Activated CD4-positive, alpha-beta memory T cell treated with anti-CD3 and anti-CD28 coated beads for 36 hours (primary cell): ENCODE measurements around the gene RIPK4. TPM values are rescaled to one million over a fixed set of nuclear protein-coding genes. Genes with fewer than 3 reads are reported as not detected.
"Not testable (repeated sequence)": the region's sequence is repeated elsewhere in the genome, so short reads cannot be mapped to it uniquely, and the experiment has no call there.

Experiments used
- CTCF ChIA-PET: fragments of 350-600 bp; sonication (Branson Sonifier 250); formaldehyde crosslinking; loops from one replicate; lab custom pipeline; 2021; ENCODE audit warnings: antibody characterized with exemption, inconsistent platforms; lab: Charles Lee
- POLR2A ChIA-PET: fragments of 350-600 bp; sonication (Branson Sonifier 250); formaldehyde crosslinking; loops from one replicate; lab custom pipeline; 2021; ENCODE audit warnings: antibody characterized with exemption; lab: Charles Lee
- DNase-seq: peaks from one replicate; pipeline ENCODE4 v3.0.0-alpha.2; 2020
- H3K27ac Mint-ChIP-seq: one replicate; pipeline ENCODE4 v1.8.0; 2021; ENCODE audit warnings: mixed read lengths
- H3K27me3 Mint-ChIP-seq: one replicate; pipeline ENCODE4 v1.8.0; 2021; ENCODE audit warnings: mixed read lengths
- H3K36me3 Mint-ChIP-seq: one replicate; pipeline ENCODE4 v1.8.0; 2021; ENCODE audit warnings: mixed read lengths
- H3K4me1 Mint-ChIP-seq: one replicate; pipeline ENCODE4 v1.8.0; 2021; ENCODE audit warnings: low read depth, mixed read lengths
- H3K4me3 Mint-ChIP-seq: one replicate; pipeline ENCODE4 v1.8.0; 2021; ENCODE audit warnings: mild to moderate bottlenecking, mixed read lengths
- H3K9me3 Mint-ChIP-seq: one replicate; pipeline ENCODE4 v1.8.0; 2021; ENCODE audit warnings: mixed read lengths
- intact Hi-C: fragments of 100-400 bp; cut with micrococcal nuclease; formaldehyde crosslinking; loops from one replicate; pipeline ENCODE4 v1.15.1; 2023
- total RNA-seq, 2 experiments: library from RNA; stranded (reverse); gene quantifications; one replicate each; pipeline ENCODE4 v1.2.3, GENCODE V29; 2021

The RIPK4 gene
- total RNA-seq, 2 experiments from 2014 or later, result 0.10 to 0.24 TPM

DNA sequence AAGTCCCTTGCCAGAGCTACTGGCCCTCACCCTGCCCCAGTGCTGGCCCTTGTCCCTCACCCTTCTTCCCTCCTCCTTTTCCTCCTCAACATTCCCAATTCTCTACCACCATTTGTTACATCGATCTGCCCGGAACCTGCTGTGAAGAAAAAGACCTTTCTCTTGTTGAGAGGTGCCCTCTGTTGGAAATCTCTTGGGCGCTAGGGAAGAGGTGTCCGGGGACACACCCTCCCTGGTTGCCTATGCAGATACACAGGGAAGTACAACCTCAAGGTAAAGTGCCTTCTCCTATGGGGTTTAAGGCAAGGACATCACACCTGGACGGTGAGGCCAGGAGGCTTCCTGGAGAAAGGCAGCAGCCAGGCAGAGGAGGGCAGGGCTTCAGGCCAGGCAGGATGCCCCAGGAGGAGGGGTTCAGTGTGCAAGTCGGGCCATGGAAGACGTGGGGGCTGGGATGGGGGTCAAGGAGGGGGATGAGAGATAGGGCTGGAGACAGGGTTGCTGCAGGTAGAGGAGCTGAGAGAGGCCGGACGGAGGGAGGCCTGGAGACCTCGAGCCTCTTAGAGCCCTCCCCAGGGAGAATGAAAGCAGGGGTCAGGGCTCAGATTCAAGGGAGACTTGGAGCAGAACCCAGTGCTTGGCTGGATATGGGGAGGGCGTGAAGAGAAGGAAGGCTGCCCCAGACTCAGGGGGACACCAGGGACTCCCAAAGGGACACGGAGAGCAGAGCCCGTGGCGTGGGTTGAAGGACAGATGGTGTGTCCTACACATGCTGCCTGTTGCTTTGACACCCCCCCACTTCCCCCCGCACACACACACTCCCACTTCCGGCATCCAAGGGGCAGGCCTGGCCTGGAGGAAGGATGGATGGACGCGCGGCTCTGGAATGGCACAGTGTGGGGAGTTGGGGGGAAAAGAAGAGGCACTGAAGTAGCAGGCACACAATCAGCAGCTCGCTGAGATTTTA lies 44.5 kb downstream of the RIPK4 start:
- H3K27me3 Mint-ChIP-seq, result peaks cover 42% of the 10 kb centered on the region
- H3K4me1 Mint-ChIP-seq, result peaks cover 4% of the 10 kb centered on the region
- no peak overlapping the region for H3K4me3 Mint-ChIP-seq
- ChIA-PET CTCF (no interaction called here), POLR2A (no interaction called here)
- H3K36me3 Mint-ChIP-seq, result no peaks in the 10 kb centered on the region
- intact Hi-C loops, result no loop called here
- no peak for DNase-seq
- H3K9me3 Mint-ChIP-seq, result no peaks in the 10 kb centered on the region
- H3K27ac Mint-ChIP-seq, result no peak overlapping the region

DNA sequence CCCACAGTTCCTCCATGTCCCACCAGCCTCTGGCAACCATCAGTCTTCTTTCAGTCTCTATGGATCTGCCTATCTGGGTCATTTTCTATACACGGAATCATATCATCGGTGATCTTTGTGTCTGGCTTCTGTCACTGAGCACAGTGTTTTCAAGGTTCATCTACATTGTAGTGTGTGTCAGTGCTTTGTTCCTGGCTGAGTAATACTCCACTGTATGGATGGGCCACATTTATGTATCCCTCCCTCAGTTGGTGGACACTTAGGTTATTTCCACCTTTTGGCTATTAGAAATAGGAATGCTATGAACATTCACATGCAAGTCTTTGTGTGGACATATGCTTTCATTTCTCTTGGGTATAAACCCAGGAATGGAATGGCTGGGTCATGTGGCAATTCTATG lies 46.6 kb downstream of the RIPK4 start:
- intact Hi-C loops, result no loop called here
- Mint-ChIP-seq H3K4me3 (no peak overlapping the region), H3K4me1 (peaks cover under 1% of the 10 kb centered on the region), H3K27ac (no peak overlapping the region), H3K36me3 (no peaks in the 10 kb centered on the region), H3K27me3 (peaks cover 30% of the 10 kb centered on the region), H3K9me3 (no peaks in the 10 kb centered on the region)
- DNase-seq, result no peak
- ChIA-PET POLR2A (no interaction called here), CTCF (no interaction called here)

DNA sequence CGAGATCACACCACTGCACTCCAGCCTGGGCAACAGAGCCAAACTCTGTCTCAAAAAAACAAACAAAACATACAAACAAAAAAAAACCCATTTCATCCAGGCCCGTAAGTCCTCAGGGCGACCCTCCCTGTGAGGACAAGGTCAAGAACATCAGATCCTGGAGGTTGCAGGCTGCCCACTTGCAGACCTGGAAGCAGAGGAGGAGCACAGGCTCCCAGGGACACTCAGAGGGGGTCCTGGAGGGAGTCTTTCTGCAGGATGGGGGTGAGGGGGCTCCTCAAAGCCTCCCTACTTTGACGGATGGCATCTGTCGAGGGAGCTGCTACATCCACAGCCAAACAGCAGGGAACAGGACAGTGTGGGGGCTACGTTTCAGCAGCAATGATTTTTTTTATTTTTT lies 47.2 kb downstream of the RIPK4 start:
- ChIA-PET POLR2A (no interaction called here), CTCF (no interaction called here)
- intact Hi-C loops, result no loop called here
- Mint-ChIP-seq H3K4me1 (no peaks in the 10 kb centered on the region), H3K36me3 (no peaks in the 10 kb centered on the region), H3K9me3 (no peaks in the 10 kb centered on the region), H3K4me3 (no peak overlapping the region), H3K27me3 (peaks cover 35% of the 10 kb centered on the region), H3K27ac (no peak overlapping the region)
- DNase-seq, result no peak

DNA sequence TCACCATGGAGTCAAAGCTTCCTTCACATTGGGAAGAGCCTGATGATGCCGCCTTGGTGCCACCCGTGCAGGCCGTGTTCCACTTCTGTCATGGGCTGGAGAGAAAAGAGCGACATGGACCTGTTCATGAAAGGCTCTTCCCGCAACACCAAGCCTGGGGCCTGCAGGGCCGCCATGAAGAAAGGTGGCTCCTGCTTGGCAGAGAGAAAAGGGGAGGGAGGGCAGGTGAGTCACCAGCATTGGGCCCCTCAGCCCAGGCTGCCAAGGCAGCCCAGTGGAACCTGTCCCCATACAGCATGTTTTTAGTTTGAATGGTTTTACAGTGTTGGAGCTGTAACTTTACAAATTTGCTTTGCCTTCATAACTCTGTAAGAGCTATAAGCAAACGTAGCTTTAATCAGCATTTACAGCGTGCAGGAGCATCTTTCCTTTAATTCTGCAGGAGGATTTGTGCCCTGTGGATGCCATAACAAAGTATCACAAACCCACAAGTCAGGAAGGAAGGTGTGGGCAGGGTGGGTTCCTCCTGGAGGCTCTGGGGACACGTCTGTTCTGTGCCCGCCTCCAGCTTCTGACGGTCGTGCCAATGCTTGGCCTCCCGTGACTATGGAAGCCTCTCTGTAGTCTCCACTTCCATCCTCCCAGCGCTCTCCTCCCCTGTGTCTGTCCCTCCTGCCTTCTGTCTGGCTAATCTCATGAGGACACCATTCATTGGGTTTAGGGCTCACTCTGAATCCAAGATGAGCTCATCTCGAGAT lies 49.1 kb downstream of the RIPK4 start:
- ChIA-PET POLR2A (no interaction called here), CTCF (no interaction called here)
- Mint-ChIP-seq H3K36me3 (no peaks in the 10 kb centered on the region), H3K27ac (no peak overlapping the region), H3K27me3 (peaks cover 36% of the 10 kb centered on the region), H3K4me1 (no peaks in the 10 kb centered on the region), H3K4me3 (no peak overlapping the region), H3K9me3 (no peaks in the 10 kb centered on the region)
- intact Hi-C loops, result no loop called here
- no peak for DNase-seq

- CTCF ChIA-PET, result no interaction called here
- H3K36me3 Mint-ChIP-seq, result no peaks in the 10 kb centered on the region
- H3K4me3 Mint-ChIP-seq, result no peak overlapping the region
- no peak overlapping the region for H3K27ac Mint-ChIP-seq
- intact Hi-C loops, result no loop called here
- POLR2A ChIA-PET, result no interaction called here
- no peaks in the 10 kb centered on the region for H3K9me3 Mint-ChIP-seq
- DNase-seq, result no peak
- H3K4me1 Mint-ChIP-seq, result no peaks in the 10 kb centered on the region
- peaks cover 32% of the 10 kb centered on the region for H3K27me3 Mint-ChIP-seq
Measured at GRCh38 chr21:41716751-41717150, 50.1 kb downstream of the RIPK4 start.

GRCh38 chr21:41715649-41716281 lies 51.1 kb downstream of the RIPK4 start:
- H3K36me3 Mint-ChIP-seq, result no peaks in the 10 kb centered on the region
- H3K4me1 Mint-ChIP-seq, result no peaks in the 10 kb centered on the region
- POLR2A ChIA-PET, result no interaction called here
- no peak overlapping the region for H3K4me3 Mint-ChIP-seq
- H3K27ac Mint-ChIP-seq, result no peak overlapping the region
- intact Hi-C loops, result no loop called here
- CTCF ChIA-PET, result no interaction called here
- H3K27me3 Mint-ChIP-seq, result peaks cover 37% of the 10 kb centered on the region
- no peaks in the 10 kb centered on the region for H3K9me3 Mint-ChIP-seq
- no peak for DNase-seq

DNA sequence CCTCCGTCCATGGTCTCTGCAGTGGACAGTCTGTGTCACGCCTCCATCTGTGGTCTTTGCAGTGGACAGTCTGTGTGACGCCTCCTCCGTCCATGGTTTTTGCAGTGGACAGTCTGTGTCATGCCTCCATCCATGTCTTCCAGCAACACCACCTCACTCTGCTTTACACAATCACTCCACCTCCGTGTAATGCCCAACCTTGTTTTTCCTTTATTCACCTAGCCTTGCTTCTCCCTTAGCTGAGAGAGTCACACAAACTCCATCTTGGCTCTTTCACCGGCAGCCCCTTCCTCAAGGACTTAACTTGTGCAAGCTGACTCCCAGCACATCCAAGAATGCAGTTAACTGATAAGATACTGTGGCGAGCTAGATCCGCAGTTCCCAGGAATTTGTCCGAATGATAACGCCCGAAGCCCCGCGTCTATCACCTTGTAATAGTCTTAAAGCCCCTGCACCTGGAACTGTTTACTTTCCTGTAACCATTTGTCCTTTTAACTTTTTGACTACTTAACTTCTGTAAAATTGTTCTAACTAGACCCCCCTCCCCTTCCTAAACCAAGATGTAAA lies 52.5 kb downstream of the RIPK4 start:
- H3K27ac Mint-ChIP-seq, H3K4me3 Mint-ChIP-seq, CTCF ChIA-PET, H3K9me3 Mint-ChIP-seq, POLR2A ChIA-PET, H3K4me1 Mint-ChIP-seq, H3K36me3 Mint-ChIP-seq, intact Hi-C loops, DNase-seq: not testable (repeated sequence)
- peaks cover 34% of the 10 kb centered on the region for H3K27me3 Mint-ChIP-seq

DNA sequence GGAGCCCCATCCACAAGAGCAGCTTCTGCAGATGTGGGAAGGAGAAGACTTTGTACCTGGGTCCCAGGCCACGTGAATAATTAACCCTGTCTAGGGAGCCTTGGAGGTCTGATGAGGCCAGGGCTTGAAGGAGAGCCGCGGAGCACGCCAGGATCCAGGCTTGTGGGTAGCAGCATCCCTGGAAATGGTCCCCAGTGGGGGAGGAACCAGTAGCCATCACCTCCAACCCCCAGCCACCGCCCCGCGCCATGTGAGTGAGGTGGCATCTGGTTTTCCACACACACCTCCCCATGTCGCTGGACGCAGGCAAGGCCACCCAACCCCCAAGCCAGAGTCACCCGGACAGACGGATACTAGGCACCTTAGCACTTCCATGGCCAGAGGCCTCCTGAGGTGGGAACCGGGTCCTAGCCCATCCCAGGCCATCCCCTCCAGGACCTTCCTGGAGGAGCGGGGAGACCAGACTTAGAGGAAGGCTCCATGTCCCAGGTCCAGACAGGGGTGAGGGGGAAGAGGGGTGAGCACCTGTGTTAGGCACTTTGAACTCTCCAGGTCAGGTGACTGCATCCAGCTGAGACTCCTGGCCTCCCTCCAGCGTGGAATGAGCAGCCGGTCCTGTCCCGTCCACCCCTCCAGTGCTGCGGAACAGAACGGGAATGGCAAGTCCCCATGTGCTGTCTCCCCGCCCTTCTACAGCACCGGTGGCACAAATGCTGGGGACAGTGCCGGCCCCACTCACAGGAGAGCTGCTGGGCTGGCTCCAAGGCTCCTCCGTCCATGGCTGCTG lies 53.2 kb downstream of the RIPK4 start:
- H3K27me3 Mint-ChIP-seq, result peaks cover 40% of the 10 kb centered on the region
- H3K9me3 Mint-ChIP-seq, result no peaks in the 10 kb centered on the region
- H3K36me3 Mint-ChIP-seq, result no peaks in the 10 kb centered on the region
- intact Hi-C loops, result no loop called here
- H3K27ac Mint-ChIP-seq, result no peak overlapping the region
- H3K4me3 Mint-ChIP-seq, result no peak overlapping the region
- H3K4me1 Mint-ChIP-seq, result no peaks in the 10 kb centered on the region
- POLR2A ChIA-PET, result no interaction called here
- CTCF ChIA-PET, result no interaction called here
- DNase-seq, result no peak

DNA sequence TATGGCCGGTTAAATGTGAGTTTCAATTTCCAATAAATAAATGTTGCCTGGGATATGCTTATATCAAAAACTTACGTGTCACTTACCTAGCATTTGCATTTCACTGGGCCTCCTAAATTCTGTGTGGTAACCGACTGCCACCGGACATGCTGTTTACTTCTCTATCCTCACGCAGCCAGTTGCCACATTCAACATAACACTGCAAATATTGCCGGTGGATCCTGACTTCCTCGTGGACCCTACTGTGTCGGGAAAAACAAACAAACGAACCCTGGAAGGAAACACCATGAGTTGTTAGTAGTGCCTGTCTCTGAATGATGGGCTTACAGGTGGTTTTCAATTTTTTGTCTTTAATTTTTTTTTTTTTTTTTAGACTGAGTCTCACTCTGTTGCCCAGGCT lies 54.1 kb downstream of the RIPK4 start:
- peaks cover 43% of the 10 kb centered on the region for H3K27me3 Mint-ChIP-seq
- no peaks in the 10 kb centered on the region for H3K36me3 Mint-ChIP-seq
- no peaks in the 10 kb centered on the region for H3K4me1 Mint-ChIP-seq
- intact Hi-C loops, result no loop called here
- H3K27ac Mint-ChIP-seq, result no peak overlapping the region
- DNase-seq, result no peak
- ChIA-PET CTCF (no interaction called here), POLR2A (no interaction called here)
- no peaks in the 10 kb centered on the region for H3K9me3 Mint-ChIP-seq
- no peak overlapping the region for H3K4me3 Mint-ChIP-seq

GRCh38 chr21:41712201-41712600 lies 54.7 kb downstream of the RIPK4 start:
- Mint-ChIP-seq H3K4me3 (no peak overlapping the region), H3K27me3 (peaks cover 48% of the 10 kb centered on the region), H3K4me1 (peaks cover 3% of the 10 kb centered on the region), H3K36me3 (peaks cover under 1% of the 10 kb centered on the region), H3K27ac (no peak overlapping the region), H3K9me3 (peaks cover 4% of the 10 kb centered on the region)
- DNase-seq, result no peak
- CTCF ChIA-PET, result no interaction called here
- POLR2A ChIA-PET, result no interaction called here
- intact Hi-C loops, result no loop called here

GRCh38 chr21:41711416-41712007 lies 55.3 kb downstream of the RIPK4 start:
- Mint-ChIP-seq H3K27ac (no peak overlapping the region), H3K27me3 (peaks cover 45% of the 10 kb centered on the region), H3K4me1 (peaks cover 10% of the 10 kb centered on the region), H3K9me3 (peaks cover 9% of the 10 kb centered on the region), H3K36me3 (peaks cover 2% of the 10 kb centered on the region), H3K4me3 (no peak overlapping the region)
- ChIA-PET CTCF (no interaction called here), POLR2A (no interaction called here)
- DNase-seq, result no peak
- intact Hi-C loops, result no loop called here
